RCC 7860 (cell line): Measurements from ENCODE around the gene ATG7.

Experiments
- DNase-seq: peaks from one replicate; pipeline ENCODE4 v3.0.0-alpha.2; 2015; ENCODE audit warnings: low spot score
- FAIRE-seq: peaks from 2 replicates; lab custom pipeline; 2012; peaks lifted over from hg19 to GRCh38; lab: Jason Lieb, UNC

Gene ATG7

DNA sequence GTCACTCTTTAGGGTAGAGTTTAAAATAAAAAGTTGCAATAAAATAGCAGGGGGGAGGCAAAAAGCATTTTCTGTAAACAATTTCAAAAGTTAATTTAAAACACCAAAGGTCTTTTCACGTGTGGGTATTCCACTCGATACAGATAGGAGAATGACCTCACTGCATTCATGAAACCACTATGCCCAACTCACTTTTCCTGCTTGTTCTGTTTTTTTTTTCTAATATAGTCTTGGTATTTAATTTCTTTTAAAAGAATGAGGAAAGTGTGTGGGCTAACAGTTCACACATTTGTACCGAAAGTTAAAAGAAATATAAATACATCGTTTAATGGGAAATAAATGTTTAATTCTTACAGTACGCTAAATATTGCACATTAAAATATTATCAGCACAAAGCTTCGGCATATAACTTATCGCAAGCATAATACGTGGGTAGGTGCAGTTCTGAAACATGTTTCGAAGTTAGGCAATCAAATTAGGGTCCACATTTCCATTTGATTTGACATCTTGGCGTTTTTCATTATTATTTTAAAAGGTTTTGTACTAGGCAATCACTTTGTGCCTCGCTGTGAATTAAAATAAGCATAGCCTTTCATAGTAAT lies 330.1 kb downstream of the ATG7 start:
- FAIRE-seq (no peak), DNase-seq (no peak)

DNA sequence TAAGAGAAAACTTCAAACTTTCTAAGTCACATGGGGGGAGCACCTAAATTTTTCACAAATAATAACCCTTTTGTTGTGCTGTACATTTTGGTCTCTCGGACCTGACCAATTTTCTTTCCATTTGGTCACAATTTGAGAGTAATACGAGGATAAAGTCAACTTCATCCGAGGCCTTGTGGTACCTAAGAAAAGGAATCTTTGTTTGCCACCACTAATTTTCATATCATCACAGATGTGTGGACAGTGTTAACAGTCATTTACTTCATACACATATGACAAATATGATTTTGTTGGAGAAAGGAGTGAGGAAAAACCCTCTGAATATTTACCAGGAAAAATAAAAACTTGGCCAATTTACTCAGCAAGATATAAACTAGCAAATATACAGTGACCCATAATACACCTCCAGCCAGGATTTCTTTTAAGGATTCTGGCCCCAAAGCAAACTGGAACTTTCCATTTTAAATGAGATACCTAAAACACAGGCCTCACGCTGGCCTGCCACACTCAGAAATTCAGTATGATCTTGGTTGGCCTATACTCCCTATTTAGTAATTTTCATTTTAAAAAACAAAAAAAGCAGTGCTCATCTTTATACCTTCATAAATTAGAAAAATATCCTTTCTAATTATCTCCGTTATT lies 330.8 kb downstream of the ATG7 start:
- no peak for FAIRE-seq

DNA sequence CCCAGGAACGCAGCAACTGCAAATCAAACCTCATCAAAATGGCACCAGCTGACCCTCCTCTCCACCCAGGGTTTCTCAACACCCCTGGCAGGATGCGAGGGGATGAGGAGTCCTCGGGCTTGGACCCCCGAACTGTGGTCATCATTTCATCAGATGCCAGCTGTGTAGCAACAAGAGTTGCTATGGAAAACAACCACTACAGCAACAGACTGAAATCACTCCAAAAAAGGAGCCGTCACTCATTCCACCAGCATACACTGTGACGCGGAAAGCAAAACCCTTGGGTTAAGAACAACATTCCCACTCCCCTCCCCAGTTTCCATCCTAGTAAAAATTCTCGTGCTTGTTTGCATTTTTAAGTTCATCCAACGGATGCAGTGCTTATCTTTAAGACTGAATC lies 331.4 kb downstream of the ATG7 start:
- no peak for FAIRE-seq
- DNase-seq = no peak

More for the DNA sequence above, 330.8 kb downstream of the ATG7 start:
- DNase-seq = no peak

DNA sequence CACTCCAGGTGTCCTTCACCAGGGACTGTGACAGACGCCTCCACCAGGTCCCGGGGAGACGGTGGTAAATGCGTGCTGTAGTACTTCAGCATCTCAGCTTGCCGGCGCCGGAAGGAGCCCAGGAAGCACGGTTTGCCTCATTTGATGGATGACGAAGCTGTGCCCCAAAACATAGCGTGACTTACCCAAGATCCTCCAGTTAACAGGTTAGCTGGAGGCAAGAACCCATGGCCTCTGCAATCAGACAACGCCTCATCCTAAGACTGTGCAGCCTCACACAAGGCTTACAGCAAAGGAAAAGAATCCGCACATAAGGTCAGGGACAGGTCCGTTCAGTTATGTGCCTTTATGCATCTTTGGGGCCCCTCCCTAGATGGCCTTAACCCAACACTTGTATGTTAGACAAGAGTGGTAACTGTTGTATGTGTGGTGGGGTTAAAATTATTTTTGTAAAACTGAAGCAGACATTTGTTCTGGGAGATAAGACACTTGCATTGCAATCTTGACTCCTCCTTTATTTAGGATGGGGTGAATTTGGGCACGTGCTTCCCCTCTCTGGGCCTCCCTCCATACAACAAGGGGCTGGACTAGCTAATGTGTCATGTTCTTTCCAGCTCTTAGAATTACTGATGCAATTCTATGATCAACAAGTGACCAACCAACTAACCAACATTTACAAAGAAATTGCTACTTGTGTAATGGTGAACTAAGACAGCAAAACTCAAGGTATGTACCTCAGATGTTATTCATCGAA lies 332.1 kb downstream of the ATG7 start:
- no peak for DNase-seq
- FAIRE-seq = no peak

- FAIRE-seq = no peak
Observed at GRCh38 chr3:11605398-11605797, 333.2 kb downstream of the ATG7 start.

DNA sequence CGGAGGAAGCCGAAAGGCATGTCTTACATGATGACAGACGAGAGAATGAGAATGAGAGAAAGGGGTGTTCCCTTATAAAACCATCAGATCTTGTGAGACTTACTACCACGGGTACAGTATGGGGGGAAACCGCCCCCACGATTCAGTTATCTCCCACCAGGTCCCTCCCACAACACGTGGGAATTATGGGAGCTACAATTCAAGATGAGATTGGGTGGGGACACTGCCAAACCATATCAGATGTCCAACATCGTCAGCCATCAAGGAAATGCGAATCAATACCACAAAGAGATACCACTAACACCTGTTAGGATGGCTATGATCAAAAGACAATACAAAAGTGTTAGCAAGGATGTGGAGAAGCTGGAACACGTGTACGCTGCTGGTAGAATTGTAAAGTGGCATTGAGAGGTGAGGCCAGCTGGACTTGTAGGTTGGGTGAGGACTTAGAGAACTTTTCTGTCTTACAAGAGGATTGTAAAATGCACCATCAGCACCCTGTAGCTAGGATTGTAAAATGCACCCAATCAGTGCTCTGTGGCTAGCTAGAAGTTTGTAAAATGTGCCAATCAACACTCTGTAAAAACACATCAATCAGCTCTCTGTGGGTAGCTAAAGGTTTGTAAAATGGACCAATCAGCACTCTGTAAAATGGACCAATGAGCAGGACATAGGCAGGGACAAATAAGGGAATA lies 334.0 kb downstream of the ATG7 start:
- FAIRE-seq (no peak), DNase-seq (no peak)

More at GRCh38 chr3:11605398-11605797, 333.2 kb downstream of the ATG7 start:
- DNase-seq = no peak

DNA sequence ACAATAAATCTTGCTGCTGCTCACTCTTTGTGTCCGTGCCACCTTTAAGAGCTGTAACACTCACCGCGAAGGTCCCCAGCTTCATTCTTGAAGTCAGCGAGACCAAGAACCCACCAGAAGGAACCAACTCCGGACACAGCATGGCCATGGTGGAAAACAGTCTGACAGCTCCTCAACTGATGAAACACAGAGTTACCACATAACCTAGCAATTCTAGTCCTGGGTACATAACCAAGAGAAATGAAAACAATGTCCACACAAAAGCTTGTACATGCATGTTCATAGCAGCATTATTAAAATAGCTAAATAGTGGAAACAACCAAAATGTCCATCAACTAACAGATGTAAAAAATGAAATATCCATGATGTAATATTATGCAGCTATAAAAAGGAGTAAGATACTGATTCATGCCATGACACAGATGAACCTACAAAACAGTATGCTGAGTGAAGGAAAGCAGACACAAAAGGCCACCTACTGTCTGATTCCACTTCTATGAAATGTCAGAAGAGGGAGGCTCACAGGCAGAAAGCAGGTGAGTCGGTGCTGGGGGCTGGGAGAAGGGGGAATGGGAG lies 334.8 kb downstream of the ATG7 start:
- FAIRE-seq (no peak), DNase-seq (no peak)
